Uterus (tissue), 4 donors: ENCODE results near the gene SMIM10L1. TPM values are rescaled to one million over a fixed set of nuclear protein-coding genes. Genes with fewer than 3 reads are reported as not detected.
A peak's percentile ranks its signal among the peaks of the same experiment; 100 is the strongest.

ENCODE experiments used
- DNase-seq, 2 donors: peaks; one replicate each; pipeline ENCODE4 v3.0.0-alpha.2; 2019 to 2020
- H3K27ac ChIP-seq, 2 donors: fragments of 200-600 bp; sonication (generic); 1 replicate in 1 of 2; 2 replicates in 1 of 2; pipeline ENCODE4 v1.5.1; 2016 to 2018
- H3K27me3 ChIP-seq, 2 donors: fragments of 200-600 bp; sonication (generic); one replicate each; pipeline ENCODE4 v1.5.1; 2018 to 2019; ENCODE audit warnings: control low read depth in 1 of 2
- H3K36me3 ChIP-seq, 2 donors: fragments of 200-600 bp; sonication (generic); one replicate each; pipeline ENCODE4 v1.5.1; 2019; ENCODE audit warnings: control low read depth in 1 of 2
- H3K4me1 ChIP-seq, 2 donors: fragments of 200-600 bp; sonication (generic); one replicate each; pipeline ENCODE4 v1.5.1; 2018 to 2019; ENCODE audit warnings: control low read depth in 1 of 2
- H3K4me3 ChIP-seq, 2 donors: fragments of 200-600 bp; sonication (generic); 1 replicate in 1 of 2; 2 replicates in 1 of 2; pipeline ENCODE4 v1.5.1; 2018 to 2019; ENCODE audit warnings: mild to moderate bottlenecking in 1 of 2
- H3K9me3 ChIP-seq, 2 donors: fragments of 200-600 bp; sonication (generic); one replicate each; pipeline ENCODE4 v1.5.1; 2019; ENCODE audit warnings: control low read depth in 1 of 2
- POLR2A ChIP-seq, 2 donors: fragments of 450-650 bp; IDR thresholded peaks; one replicate each; pipeline ENCODE4 v1.6.1; 2016; ENCODE audit warnings: antibody characterized with exemption in 2 of 2, mild to moderate bottlenecking in 1 of 2, moderate library complexity in 1 of 2
- intact Hi-C: fragments of 100-400 bp; cut with DNase I; formaldehyde crosslinking; loops from one replicate; pipeline ENCODE4 v1.15.1; 2023; ENCODE audit warnings: low total_unique reads
- total RNA-seq, 4 donors: library from RNA; depleted of rRNA in 3 of 4; stranded (reverse); fragments of >200 nt in 3 of 4; gene quantifications; one replicate each; pipeline versions ENCODE4 v1.1.0 to v1.2.4, GENCODE V29; 2014 to 2023
- TF ChIP-seq, protein P1 (sequence below), 4 experiments: fragments of 200-600 bp in 2 of 4; fragments of 450-650 bp in 2 of 4; sonication (generic) in 2 of 4; IDR thresholded peaks; one replicate each; pipeline ENCODE4 v1.5.1; 2016 to 2019; ENCODE audit warnings: antibody characterized with exemption in 4 of 4, mild to moderate bottlenecking in 2 of 4, moderate library complexity in 1 of 4
- donor health status: DM: yes; HTN: yes; CAD: no.

SMIM10L1 gene
- total RNA-seq, 4 donors from 2014 or later = 3.6 to 7.5 (median 7.1) TPM

DNA sequence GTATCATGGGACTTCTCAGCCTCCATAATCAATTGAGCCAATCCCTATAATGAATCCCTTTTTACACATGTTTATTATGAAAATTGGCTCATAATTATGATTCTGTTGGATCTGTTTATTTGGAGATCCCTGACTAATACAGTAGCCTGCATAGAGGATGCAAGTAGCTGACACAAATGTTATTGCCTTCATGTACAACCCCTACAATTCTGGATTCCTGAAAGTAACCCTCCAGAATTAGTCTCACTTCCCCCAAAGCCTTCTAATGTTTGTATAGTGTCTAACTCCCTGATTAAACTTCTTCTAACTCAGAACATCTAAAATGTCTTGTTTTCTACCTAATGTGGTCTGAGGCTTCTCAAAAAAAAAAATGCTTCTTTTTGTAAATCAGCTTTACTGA lies 6.6 kb upstream of the SMIM10L1 start:
- no peak overlapping the region for H3K4me3 ChIP-seq
- no peaks in the 10 kb centered on the region for H3K9me3 ChIP-seq
- no peak for DNase-seq
- no peaks in the 10 kb centered on the region for H3K27me3 ChIP-seq
- no peaks in the 10 kb centered on the region for H3K36me3 ChIP-seq
- peaks cover 0 to 4% of the 10 kb centered on the region in 2 donors for H3K4me1 ChIP-seq
- intact Hi-C loops = no loop called here
- H3K27ac ChIP-seq = no peak overlapping the region
- no peak for TF ChIP-seq POLR2A (IDR thresholded peaks at IDR 0.05)
- TF ChIP-seq, protein P1, sequence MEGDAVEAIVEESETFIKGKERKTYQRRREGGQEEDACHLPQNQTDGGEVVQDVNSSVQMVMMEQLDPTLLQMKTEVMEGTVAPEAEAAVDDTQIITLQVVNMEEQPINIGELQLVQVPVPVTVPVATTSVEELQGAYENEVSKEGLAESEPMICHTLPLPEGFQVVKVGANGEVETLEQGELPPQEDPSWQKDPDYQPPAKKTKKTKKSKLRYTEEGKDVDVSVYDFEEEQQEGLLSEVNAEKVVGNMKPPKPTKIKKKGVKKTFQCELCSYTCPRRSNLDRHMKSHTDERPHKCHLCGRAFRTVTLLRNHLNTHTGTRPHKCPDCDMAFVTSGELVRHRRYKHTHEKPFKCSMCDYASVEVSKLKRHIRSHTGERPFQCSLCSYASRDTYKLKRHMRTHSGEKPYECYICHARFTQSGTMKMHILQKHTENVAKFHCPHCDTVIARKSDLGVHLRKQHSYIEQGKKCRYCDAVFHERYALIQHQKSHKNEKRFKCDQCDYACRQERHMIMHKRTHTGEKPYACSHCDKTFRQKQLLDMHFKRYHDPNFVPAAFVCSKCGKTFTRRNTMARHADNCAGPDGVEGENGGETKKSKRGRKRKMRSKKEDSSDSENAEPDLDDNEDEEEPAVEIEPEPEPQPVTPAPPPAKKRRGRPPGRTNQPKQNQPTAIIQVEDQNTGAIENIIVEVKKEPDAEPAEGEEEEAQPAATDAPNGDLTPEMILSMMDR (IDR thresholded peaks at IDR 0.05) = no peak

DNA sequence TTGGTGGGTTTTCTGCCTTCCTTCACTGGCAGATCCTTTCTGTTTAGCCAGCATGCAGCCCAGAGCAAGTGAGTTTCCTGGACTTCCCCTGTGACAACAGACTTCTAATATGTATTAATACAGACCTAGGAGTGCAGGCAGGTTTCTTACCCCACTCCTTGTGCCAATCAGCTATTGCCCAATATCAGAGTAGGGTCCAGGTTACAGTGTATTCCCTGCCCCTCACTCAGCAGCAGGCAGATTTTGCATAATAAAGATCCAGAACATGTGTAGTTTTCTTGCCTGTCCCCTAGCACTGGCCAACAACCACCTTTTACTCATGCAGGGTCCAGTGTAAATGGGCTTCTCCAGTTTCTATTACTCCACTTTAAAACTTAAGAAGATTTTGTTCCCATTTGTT lies 4.7 kb upstream of the SMIM10L1 start:
- DNase-seq = no peak
- Histone ChIP-seq H3K27ac (no peak overlapping the region), H3K9me3 (no peaks in the 10 kb centered on the region), H3K27me3 (no peaks in the 10 kb centered on the region), H3K4me3 (no peak overlapping the region), H3K36me3 (no peaks in the 10 kb centered on the region), H3K4me1 (peaks cover 0 to 5% of the 10 kb centered on the region in 2 donors)
- no peak for TF ChIP-seq POLR2A (IDR thresholded peaks at IDR 0.05)
- TF ChIP-seq, protein P1 (IDR thresholded peaks at IDR 0.05) = no peak
- intact Hi-C loops = no loop called here

DNA sequence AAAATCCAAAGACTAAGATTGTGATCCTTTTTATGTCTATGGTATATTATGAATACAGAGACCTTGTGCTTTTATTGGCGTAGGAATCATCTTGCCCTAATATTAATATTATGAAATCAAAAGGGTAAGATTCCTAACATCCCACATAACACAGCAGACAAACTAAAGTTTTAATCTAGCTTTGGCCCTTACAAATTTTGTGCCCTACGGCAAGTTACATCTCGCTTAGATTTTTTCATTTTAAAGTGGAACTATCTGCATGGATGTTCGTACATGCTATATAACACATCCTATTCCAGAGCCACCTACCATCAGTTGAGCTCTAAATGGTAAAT lies 217 bp upstream of the SMIM10L1 start:
- no peak for DNase-seq
- Histone ChIP-seq H3K36me3 (no peaks in the 10 kb centered on the region), H3K27me3 (no peaks in the 10 kb centered on the region), H3K4me1 (peaks cover 4 to 5% of the 10 kb centered on the region in 2 donors), H3K27ac (peak overlapping the region; percentile 95 to 98), H3K4me3 (peak overlapping the region; percentile 81 to 88), H3K9me3 (no peaks in the 10 kb centered on the region)
- TF ChIP-seq, protein P1 (IDR thresholded peaks at IDR 0.05) = no peak
- TF ChIP-seq POLR2A (IDR thresholded peaks at IDR 0.05) = no peak
- intact Hi-C loops = no loop called here

DNA sequence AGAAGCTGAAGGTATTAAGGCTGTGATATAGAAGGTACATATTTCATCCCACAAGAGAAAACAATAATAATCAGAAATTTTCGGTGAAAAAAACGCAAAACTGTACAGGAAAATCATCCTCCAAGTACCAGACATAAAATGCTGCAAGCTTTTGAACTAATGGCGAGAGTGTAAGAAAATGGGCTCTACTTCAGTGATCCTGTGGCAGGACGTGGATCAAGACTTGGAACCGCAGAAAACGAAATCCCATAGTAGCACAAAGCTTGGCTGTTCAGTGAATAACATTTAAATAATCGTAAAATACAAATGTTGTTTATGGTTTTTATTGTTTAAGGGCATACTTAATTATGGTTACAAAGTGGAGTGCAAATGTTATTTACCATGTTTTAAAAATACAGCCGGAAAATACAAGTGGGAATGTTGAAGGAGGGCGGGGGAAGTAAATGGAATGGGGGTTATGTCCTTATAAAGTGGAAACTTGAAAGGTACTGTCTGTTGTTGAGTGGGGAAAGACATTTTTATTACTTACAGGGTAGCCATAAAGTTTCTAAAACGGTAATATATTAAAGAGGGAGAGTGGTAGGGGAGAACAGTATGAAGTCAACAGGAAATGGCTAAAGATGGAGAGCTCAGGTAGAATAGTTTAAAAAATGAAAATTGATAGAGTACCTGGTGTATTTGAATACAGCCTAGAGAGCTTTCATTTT lies 1.1 kb downstream of the SMIM10L1 start:
- TF ChIP-seq POLR2A (IDR thresholded peaks at IDR 0.05) = no peak
- TF ChIP-seq, protein P1 (IDR thresholded peaks at IDR 0.05) = no peak
- Histone ChIP-seq H3K9me3 (no peaks in the 10 kb centered on the region), H3K4me3 (peak overlapping the region; percentile 81 to 88), H3K4me1 (peaks cover 4 to 5% of the 10 kb centered on the region in 2 donors), H3K27ac (peak overlapping the region; percentile 95 to 98), H3K27me3 (no peaks in the 10 kb centered on the region), H3K36me3 (no peaks in the 10 kb centered on the region)
- no peak for DNase-seq
- intact Hi-C loops = no loop called here

DNA sequence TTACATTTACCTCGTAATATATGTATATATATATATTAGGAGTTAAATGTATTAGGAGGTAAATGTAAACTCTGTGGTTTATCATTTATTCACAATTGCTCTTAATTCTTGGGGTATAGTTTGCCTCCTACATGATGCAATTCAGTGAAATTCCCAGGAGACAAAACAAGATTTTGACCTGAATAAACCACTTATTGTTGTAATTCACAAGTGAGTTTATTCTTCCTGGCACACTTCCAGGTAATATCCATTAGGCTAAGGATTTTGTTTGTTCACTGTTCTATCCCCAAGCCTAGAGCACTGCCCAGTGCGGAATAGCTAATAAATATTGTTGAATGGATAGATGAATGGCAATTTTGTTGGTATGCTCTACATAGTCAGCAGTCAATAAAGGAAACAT lies 3.0 kb downstream of the SMIM10L1 start:
- no peaks in the 10 kb centered on the region for H3K9me3 ChIP-seq
- no peak overlapping the region for H3K4me3 ChIP-seq
- DNase-seq = no peak
- H3K4me1 ChIP-seq = peaks cover 4% of the 10 kb centered on the region in 2 donors
- no peak overlapping the region for H3K27ac ChIP-seq
- H3K27me3 ChIP-seq = no peaks in the 10 kb centered on the region
- no peaks in the 10 kb centered on the region for H3K36me3 ChIP-seq
- intact Hi-C loops = no loop called here
- TF ChIP-seq, protein P1 (IDR thresholded peaks at IDR 0.05) = no peak
- TF ChIP-seq POLR2A (IDR thresholded peaks at IDR 0.05) = no peak
